CD14-positive monocyte (primary cell): ENCODE data around the gene ANKRD44. TPM values are rescaled to one million over a fixed set of nuclear protein-coding genes. Genes with fewer than 3 reads are reported as not detected.
A peak's percentile ranks its signal among the peaks of the same experiment; 100 is the strongest.

Source experiments
- DNase-seq, 3 donors: peaks; one replicate each; pipeline ENCODE4 v3.0.0-alpha.2; 2011 to 2022
- H2AFZ ChIP-seq: 2 replicates; pipeline ENCODE4 v1.6.0; 2012; ENCODE audit warnings: mild to moderate bottlenecking, low read depth, low read length, inconsistent platforms; ENCODE audit not compliant: insufficient read depth, poor library complexity, severe bottlenecking
- H3K27ac ChIP-seq, 2 donors: 1 replicate in 1 of 2; 2 replicates in 1 of 2; pipeline ENCODE4 v1.5.1; 2012 to 2013; ENCODE audit warnings: low read length in 2 of 2, control low read depth in 1 of 2, inconsistent platforms in 1 of 2, low read depth in 1 of 2, mild to moderate bottlenecking in 1 of 2
- H3K27me3 ChIP-seq, 2 donors: one replicate each; pipeline versions ENCODE4 v1.6.0 to v1.6.1; 2011 to 2013; ENCODE audit warnings: low read length in 2 of 2; ENCODE audit not compliant: control insufficient read depth in 2 of 2, insufficient read depth in 2 of 2
- H3K36me3 ChIP-seq, 2 donors: replicated peaks in 1 of 2; 1 replicate in 1 of 2; 2 replicates in 1 of 2; pipeline versions ENCODE4 v1.5.1 to v1.6.1; 2012 to 2013; ENCODE audit warnings: low read length in 2 of 2, control low read depth in 1 of 2, inconsistent platforms in 1 of 2, mild to moderate bottlenecking in 1 of 2; ENCODE audit not compliant: insufficient read depth in 2 of 2, control insufficient read depth in 1 of 2
- H3K4me1 ChIP-seq, 2 donors: 1 replicate in 1 of 2; 2 replicates in 1 of 2; pipeline versions ENCODE4 v1.5.1 to v1.6.1; 2012 to 2013; ENCODE audit warnings: low read length in 2 of 2, control low read depth in 1 of 2, inconsistent platforms in 1 of 2, mild to moderate bottlenecking in 1 of 2, moderate library complexity in 1 of 2; ENCODE audit not compliant: insufficient read depth in 2 of 2, control insufficient read depth in 1 of 2
- H3K4me2 ChIP-seq: replicated peaks from 2 replicates; pipeline ENCODE3; 2012; ENCODE audit warnings: low read length, moderate library complexity, mild to moderate bottlenecking; ENCODE audit not compliant: poor library complexity, severe bottlenecking; ENCODE audit errors: extremely low read depth
- H3K4me3 ChIP-seq, 3 experiments: fragments of 200-600 bp in 1 of 3; sonication (generic) in 1 of 3; replicated peaks in 1 of 3; 1 replicate in 2 of 3; 2 replicates in 1 of 3; pipeline ENCODE4 v1.5.1; 2011 to 2013; ENCODE audit warnings: low read length in 3 of 3, mild to moderate bottlenecking in 3 of 3, control low read depth in 2 of 3, low read depth in 2 of 3, inconsistent platforms in 1 of 3, moderate library complexity in 1 of 3
- H3K79me2 ChIP-seq: 2 replicates; pipeline ENCODE4 v1.6.0; 2012; ENCODE audit warnings: mild to moderate bottlenecking, control low read depth, inconsistent platforms, low read length, moderate library complexity; ENCODE audit not compliant: insufficient read depth
- H3K9ac ChIP-seq: 2 replicates; pipeline ENCODE4 v1.6.0; 2017; ENCODE audit warnings: low read length, mild to moderate bottlenecking; ENCODE audit not compliant: insufficient read depth, poor library complexity, severe bottlenecking
- H3K9me3 ChIP-seq, 2 donors: replicated peaks in 1 of 2; 1 replicate in 1 of 2; 2 replicates in 1 of 2; pipeline versions ENCODE4 v1.5.1 to v1.6.1; 2012 to 2013; ENCODE audit warnings: low read length in 2 of 2, control low read depth in 1 of 2; ENCODE audit not compliant: control insufficient read depth in 1 of 2, insufficient read depth in 1 of 2
- H4K20me1 ChIP-seq: 2 replicates; pipeline ENCODE4 v1.6.0; 2012; ENCODE audit warnings: mild to moderate bottlenecking, low read length, control low read depth, moderate library complexity; ENCODE audit not compliant: insufficient read depth
- H3K27ac Mint-ChIP-seq, 7 donors: one replicate each; pipeline ENCODE4 v1.8.0; 2020; ENCODE audit warnings: mild to moderate bottlenecking in 7 of 7, mixed read lengths in 7 of 7, moderate library complexity in 6 of 7, inconsistent platforms in 2 of 7
- H3K27me3 Mint-ChIP-seq, 3 donors: one replicate each; pipeline ENCODE4 v1.8.0; 2021 to 2022; ENCODE audit warnings: low read depth in 3 of 3, mild to moderate bottlenecking in 3 of 3, mixed read lengths in 3 of 3, moderate library complexity in 3 of 3, inconsistent platforms in 1 of 3
- H3K36me3 Mint-ChIP-seq, 2 donors: one replicate each; pipeline ENCODE4 v1.8.0; 2020; ENCODE audit warnings: mixed read lengths in 2 of 2, inconsistent platforms in 1 of 2, mild to moderate bottlenecking in 1 of 2
- H3K4me1 Mint-ChIP-seq: one replicate; pipeline ENCODE4 v1.8.0; 2020; ENCODE audit warnings: mild to moderate bottlenecking, mixed read lengths
- H3K4me3 Mint-ChIP-seq, 2 donors: one replicate each; pipeline ENCODE4 v1.8.0; 2020; ENCODE audit warnings: mild to moderate bottlenecking in 2 of 2, mixed read lengths in 2 of 2, moderate library complexity in 1 of 2
- H3K9me3 Mint-ChIP-seq, 7 donors: one replicate each; pipeline ENCODE4 v1.8.0; 2020 to 2022; ENCODE audit warnings: mixed read lengths in 7 of 7, mild to moderate bottlenecking in 6 of 7, moderate library complexity in 6 of 7, inconsistent platforms in 2 of 7
- WGBS: methylation state at CpG from one replicate; pipeline ENCODE4 v1.1.5; 2013; ENCODE audit warnings: missing lambda C conversion rate; ENCODE audit not compliant: insufficient coverage; 5-methylcytosine and 5-hydroxymethylcytosine counted together
- intact Hi-C, 2 donors: fragments of 100-400 bp; cut with micrococcal nuclease; formaldehyde crosslinking; loops; one replicate each; pipeline versions ENCODE4 v1.15.0 to v1.15.1; 2023
- polyA plus RNA-seq, 3 donors: library from polyadenylated mRNA; depleted of rRNA in 1 of 3; unstranded in 2 of 3; stranded (reverse) in 1 of 3; fragments of 300-500 nt in 2 of 3; fragments of >200 nt in 1 of 3; fragmentation: Illumina TruSeq in 2 of 3; gene quantifications; 1 replicate in 2 of 3; 2 replicates in 1 of 3; pipeline ENCODE4 v1.2.3, GENCODE V29; 2012 to 2021
- TF ChIP-seq, protein P1 (sequence below): fragments of 200-600 bp; IDR thresholded peaks from one replicate; pipeline ENCODE4 v1.8.0; 2022; ENCODE audit warnings: antibody characterized with exemption, mild to moderate bottlenecking

ANKRD44 gene
- polyA plus RNA-seq, 3 donors, result 55.7 to 91.9 (median 64.9) TPM

DNA sequence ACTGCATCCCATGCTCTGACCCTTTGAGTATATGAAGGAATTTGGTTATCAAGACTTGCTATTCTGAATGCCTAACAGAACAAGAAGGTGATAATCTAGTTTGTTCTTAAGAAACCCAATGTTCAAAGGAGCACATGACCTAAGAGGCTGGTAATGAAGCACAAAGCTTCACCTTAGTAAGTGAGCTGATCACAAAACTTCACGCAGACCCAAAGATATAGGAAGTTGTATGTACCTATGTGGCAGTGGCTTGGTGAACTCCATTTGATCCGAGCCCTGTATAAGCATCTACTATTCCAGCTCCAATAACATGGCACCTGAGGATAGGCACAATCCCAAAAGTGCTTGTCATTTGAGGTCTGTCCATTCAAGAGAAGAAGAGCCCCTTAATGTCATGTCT, 78.6 kb downstream of the ANKRD44 start:
- no peak for DNase-seq
- Mint-ChIP-seq H3K27me3 (no peaks in the 10 kb centered on the region), H3K4me1 (peaks cover 71% of the 10 kb centered on the region), H3K4me3 (no peak overlapping the region), H3K27ac (no peak overlapping the region), H3K36me3 (peaks cover 10 to 16% of the 10 kb centered on the region in 2 donors), H3K9me3 (no peaks in the 10 kb centered on the region)
- no peaks in the 10 kb centered on the region for H3K36me3 ChIP-seq
- H3K27me3 ChIP-seq, result no peaks in the 10 kb centered on the region
- no peak overlapping the region for H2AFZ ChIP-seq
- TF ChIP-seq, protein P1, sequence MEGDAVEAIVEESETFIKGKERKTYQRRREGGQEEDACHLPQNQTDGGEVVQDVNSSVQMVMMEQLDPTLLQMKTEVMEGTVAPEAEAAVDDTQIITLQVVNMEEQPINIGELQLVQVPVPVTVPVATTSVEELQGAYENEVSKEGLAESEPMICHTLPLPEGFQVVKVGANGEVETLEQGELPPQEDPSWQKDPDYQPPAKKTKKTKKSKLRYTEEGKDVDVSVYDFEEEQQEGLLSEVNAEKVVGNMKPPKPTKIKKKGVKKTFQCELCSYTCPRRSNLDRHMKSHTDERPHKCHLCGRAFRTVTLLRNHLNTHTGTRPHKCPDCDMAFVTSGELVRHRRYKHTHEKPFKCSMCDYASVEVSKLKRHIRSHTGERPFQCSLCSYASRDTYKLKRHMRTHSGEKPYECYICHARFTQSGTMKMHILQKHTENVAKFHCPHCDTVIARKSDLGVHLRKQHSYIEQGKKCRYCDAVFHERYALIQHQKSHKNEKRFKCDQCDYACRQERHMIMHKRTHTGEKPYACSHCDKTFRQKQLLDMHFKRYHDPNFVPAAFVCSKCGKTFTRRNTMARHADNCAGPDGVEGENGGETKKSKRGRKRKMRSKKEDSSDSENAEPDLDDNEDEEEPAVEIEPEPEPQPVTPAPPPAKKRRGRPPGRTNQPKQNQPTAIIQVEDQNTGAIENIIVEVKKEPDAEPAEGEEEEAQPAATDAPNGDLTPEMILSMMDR, result no peak
- intact Hi-C loops, result no loop called here
- peaks cover 99% of the 10 kb centered on the region for H4K20me1 ChIP-seq
- 100% methylated on average over 1 of the region's 2 CpGs for WGBS
- no peak overlapping the region for H3K4me2 ChIP-seq
- peaks cover 37 to 55% of the 10 kb centered on the region in 2 donors for H3K4me1 ChIP-seq
- H3K27ac ChIP-seq, result no peak overlapping the region
- H3K9me3 ChIP-seq, result no peaks in the 10 kb centered on the region
- no peak overlapping the region for H3K4me3 ChIP-seq
- H3K9ac ChIP-seq, result no peak overlapping the region
- peaks cover 100% of the 10 kb centered on the region for H3K79me2 ChIP-seq

DNA sequence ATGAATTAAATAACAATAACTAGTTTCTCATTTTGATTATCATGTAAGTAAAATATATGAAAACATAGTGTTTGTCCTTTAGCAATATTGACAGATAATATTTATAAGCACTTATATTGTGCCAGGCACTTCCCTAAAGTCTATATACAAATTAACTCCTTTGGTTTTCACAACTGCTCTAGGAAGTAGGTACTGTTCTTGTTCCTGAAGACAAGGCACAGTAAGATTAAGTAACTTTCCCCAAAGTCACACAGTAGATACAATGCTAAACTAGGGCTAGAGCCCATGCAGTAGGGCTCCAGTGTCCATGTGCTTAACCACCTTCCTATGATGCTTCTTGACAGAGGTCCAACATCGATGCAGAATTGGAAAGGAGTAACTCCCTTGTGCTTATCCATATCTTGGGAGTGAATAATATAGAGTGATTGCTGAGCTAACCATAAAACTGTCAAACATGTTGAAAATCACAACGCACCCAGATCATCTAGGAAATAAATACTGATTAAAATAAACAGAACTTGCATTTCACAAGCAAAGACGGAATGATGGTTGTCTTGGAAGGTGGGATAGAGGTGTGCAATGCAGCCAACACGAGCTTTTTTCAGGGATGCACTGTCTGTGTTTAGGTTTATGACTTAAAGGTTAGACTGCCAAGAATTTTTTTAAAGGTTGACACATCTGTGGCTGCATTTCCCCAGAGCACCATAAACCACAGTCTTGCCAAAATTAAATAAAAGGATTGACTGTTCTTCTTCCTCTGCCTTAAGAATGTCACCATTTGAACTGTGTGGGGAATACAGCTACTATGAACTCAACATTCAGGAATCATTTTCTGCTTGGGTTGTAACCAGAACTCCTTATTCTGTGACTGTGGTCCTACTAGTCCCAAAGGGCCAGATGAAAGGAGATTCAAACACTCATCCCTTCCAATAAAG, 80.8 kb downstream of the ANKRD44 start:
- peak overlapping the region in 6 of 7 donors; percentile 20 to 77 (median 56) for H3K27ac Mint-ChIP-seq
- H3K4me3 ChIP-seq, result no peak overlapping the region
- H3K4me3 Mint-ChIP-seq, result no peak overlapping the region
- peak overlapping the region in 1 of 2 donors; percentile 55 for H3K27ac ChIP-seq
- peak in 2 of 3 donors; percentile 28 to 39 for DNase-seq
- H3K9ac ChIP-seq, result no peak overlapping the region
- H3K9me3 Mint-ChIP-seq, result no peaks in the 10 kb centered on the region
- peaks cover 60% of the 10 kb centered on the region for H3K4me1 Mint-ChIP-seq
- no peaks in the 10 kb centered on the region for H3K9me3 ChIP-seq
- peaks cover 100% of the 10 kb centered on the region for H4K20me1 ChIP-seq
- no peaks in the 10 kb centered on the region for H3K27me3 ChIP-seq
- H3K27me3 Mint-ChIP-seq, result no peaks in the 10 kb centered on the region
- H3K4me2 ChIP-seq, result no peak overlapping the region
- peaks cover 10 to 22% of the 10 kb centered on the region in 2 donors for H3K36me3 Mint-ChIP-seq
- intact Hi-C loops, result no loop called here
- peaks cover 100% of the 10 kb centered on the region for H3K79me2 ChIP-seq
- no CpG with 5 or more reads among the region's 4 CpGs for WGBS
- no peak overlapping the region for H2AFZ ChIP-seq
- no peaks in the 10 kb centered on the region for H3K36me3 ChIP-seq
- peaks cover 35 to 46% of the 10 kb centered on the region in 2 donors for H3K4me1 ChIP-seq
- TF ChIP-seq, protein P1, result no peak
